ENCODE measurements around the gene COL15A1. TPM values are rescaled to one million over a fixed set of nuclear protein-coding genes. Genes with fewer than 3 reads are reported as not detected.

The COL15A1 gene
- total RNA-seq, 1 experiment from 2014 or later: 0.22 TPM

DNA sequence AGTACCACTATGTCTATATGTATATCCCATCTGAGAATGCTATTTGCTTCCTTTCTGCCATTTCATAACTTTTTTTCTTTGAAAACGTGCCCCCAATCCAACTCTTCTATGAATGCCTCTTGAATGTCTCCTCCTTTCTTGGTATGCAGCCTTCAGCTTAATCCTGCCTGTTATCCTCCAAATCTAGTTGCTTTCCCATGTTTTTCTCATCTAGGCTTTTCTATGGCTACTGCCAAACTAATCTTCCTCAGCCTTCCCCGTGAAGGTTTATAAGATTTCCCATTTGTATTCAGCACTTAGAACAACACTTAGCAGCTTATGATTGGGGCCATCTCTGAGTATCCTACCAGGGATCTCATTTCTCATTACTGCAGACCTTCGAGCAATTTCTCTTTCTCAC, 163.7 kb downstream of the COL15A1 start:
- peaks cover 52% of the 10 kb centered on the region for H3K4me1 Mint-ChIP-seq

DNA sequence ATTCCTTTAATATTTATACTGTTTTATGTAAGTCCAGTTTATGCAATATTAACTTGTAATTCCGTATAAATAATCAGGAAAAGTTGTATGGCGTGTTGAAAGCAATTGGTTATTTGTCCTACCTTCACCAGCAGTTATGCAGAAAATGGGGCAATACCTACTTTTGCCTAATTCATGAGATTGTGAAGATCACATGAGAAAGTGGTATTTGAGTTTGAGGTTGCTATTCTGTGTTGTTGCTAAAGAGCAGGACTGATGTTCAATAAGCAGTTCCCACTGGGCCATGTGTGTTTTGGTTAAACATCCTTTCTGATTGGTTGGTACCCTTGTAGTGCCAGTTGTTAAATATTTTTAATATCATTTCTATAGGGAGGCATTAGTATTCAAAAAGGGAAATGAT, 164.4 kb downstream of the COL15A1 start:
- peaks cover 8% of the 10 kb centered on the region for H3K27me3 Mint-ChIP-seq (ENCODE audit: low read depth)
- no peaks in the 10 kb centered on the region for H3K36me3 Mint-ChIP-seq
- H3K27ac Mint-ChIP-seq: no peak overlapping the region
- no peak for DNase-seq (ENCODE audit: low spot score)
- POLR2A ChIA-PET: no interaction called here
- CTCF ChIA-PET: no interaction called here
- no peak for ATAC-seq
- peaks cover 56% of the 10 kb centered on the region for H3K4me1 Mint-ChIP-seq
- no peaks in the 10 kb centered on the region for H3K9me3 Mint-ChIP-seq
- H3K4me3 Mint-ChIP-seq: no peak overlapping the region
- TF ChIP-seq ZNF219 (CRISPR knock-in tag; IDR thresholded peaks at IDR 0.05; ENCODE audit: borderline replicate concordance) (no peak), JUN (CRISPR knock-in tag; IDR thresholded peaks at IDR 0.05) (no peak), OVOL2 (CRISPR knock-in tag; IDR thresholded peaks at IDR 0.05; ENCODE audit: borderline replicate concordance) (no peak), ZNF396 (CRISPR knock-in tag; IDR thresholded peaks at IDR 0.05; ENCODE audit: borderline replicate concordance) (no peak), RORB (CRISPR knock-in tag; IDR thresholded peaks at IDR 0.05) (no peak), IRF2 (CRISPR knock-in tag; IDR thresholded peaks at IDR 0.05; ENCODE audit: borderline replicate concordance, low read depth) (no peak), SMAD3 (CRISPR knock-in tag; IDR thresholded peaks at IDR 0.05; ENCODE audit: borderline replicate concordance) (no peak), TP53 (CRISPR knock-in tag; IDR thresholded peaks at IDR 0.05) (no peak), ETV6 (CRISPR knock-in tag; IDR thresholded peaks at IDR 0.05) (no peak), KAT7 (CRISPR knock-in tag; IDR thresholded peaks at IDR 0.05; ENCODE audit: borderline replicate concordance) (no peak), PRRX2 (CRISPR knock-in tag; IDR thresholded peaks at IDR 0.05) (no peak)
- TF ChIP-seq, protein P1, sequence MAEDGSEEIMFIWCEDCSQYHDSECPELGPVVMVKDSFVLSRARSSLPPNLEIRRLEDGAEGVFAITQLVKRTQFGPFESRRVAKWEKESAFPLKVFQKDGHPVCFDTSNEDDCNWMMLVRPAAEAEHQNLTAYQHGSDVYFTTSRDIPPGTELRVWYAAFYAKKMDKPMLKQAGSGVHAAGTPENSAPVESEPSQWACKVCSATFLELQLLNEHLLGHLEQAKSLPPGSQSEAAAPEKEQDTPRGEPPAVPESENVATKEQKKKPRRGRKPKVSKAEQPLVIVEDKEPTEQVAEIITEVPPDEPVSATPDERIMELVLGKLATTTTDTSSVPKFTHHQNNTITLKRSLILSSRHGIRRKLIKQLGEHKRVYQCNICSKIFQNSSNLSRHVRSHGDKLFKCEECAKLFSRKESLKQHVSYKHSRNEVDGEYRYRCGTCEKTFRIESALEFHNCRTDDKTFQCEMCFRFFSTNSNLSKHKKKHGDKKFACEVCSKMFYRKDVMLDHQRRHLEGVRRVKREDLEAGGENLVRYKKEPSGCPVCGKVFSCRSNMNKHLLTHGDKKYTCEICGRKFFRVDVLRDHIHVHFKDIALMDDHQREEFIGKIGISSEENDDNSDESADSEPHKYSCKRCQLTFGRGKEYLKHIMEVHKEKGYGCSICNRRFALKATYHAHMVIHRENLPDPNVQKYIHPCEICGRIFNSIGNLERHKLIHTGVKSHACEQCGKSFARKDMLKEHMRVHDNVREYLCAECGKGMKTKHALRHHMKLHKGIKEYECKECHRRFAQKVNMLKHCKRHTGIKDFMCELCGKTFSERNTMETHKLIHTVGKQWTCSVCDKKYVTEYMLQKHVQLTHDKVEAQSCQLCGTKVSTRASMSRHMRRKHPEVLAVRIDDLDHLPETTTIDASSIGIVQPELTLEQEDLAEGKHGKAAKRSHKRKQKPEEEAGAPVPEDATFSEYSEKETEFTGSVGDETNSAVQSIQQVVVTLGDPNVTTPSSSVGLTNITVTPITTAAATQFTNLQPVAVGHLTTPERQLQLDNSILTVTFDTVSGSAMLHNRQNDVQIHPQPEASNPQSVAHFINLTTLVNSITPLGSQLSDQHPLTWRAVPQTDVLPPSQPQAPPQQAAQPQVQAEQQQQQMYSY (CRISPR knock-in tag; IDR thresholded peaks at IDR 0.05): no peak
- TF ChIP-seq, protein P2, sequence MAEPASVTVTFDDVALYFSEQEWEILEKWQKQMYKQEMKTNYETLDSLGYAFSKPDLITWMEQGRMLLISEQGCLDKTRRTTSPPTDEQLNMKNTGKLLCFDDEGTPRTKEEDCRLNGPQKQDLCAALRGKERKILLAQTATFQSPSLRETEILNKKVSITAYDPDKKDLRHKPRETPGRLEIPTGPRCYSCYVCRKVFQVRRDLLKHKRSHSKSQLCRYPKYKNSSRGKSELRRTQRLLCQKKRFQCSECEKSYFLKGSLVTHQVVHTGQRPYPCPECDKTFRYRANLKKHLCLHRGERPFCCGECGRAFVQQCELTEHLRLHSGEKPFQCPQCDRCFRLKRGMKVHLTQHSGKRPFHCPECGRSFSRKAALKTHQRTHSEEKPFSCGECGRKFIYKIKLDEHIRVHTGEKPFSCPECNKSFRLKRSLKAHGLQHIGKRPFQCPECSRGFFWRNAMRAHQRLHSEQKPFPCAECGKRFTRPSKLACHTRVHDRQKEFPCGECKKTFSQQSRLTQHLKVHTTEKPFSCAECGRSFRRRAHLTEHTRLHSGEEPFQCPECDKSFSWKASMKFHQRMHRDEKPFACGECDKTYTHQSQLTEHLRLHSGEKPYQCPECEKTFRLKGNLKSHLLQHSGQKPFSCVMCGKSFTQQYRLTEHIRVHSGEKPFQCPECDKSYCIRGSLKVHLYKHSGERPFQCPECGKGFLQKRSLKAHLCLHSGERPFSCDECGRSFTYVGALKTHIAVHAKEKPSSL (CRISPR knock-in tag; conservative IDR thresholded peaks at IDR 0.05): no peak
- TF ChIP-seq, protein P3, sequence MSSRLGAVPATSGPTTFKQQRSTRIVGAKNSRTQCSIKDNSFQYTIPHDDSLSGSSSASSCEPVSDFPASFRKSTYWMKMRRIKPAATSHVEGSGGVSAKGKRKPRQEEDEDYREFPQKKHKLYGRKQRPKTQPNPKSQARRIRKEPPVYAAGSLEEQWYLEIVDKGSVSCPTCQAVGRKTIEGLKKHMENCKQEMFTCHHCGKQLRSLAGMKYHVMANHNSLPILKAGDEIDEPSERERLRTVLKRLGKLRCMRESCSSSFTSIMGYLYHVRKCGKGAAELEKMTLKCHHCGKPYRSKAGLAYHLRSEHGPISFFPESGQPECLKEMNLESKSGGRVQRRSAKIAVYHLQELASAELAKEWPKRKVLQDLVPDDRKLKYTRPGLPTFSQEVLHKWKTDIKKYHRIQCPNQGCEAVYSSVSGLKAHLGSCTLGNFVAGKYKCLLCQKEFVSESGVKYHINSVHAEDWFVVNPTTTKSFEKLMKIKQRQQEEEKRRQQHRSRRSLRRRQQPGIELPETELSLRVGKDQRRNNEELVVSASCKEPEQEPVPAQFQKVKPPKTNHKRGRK (CRISPR knock-in tag; IDR thresholded peaks at IDR 0.05; ENCODE audit: borderline replicate concordance): no peak

More for the DNA sequence above, 163.7 kb downstream of the COL15A1 start:
- Mint-ChIP-seq H3K9me3 (no peaks in the 10 kb centered on the region), H3K27me3 (ENCODE audit: low read depth) (peaks cover 15% of the 10 kb centered on the region), H3K4me3 (peak overlapping the region; percentile 3), H3K27ac (no peak overlapping the region), H3K36me3 (no peaks in the 10 kb centered on the region)
- TF ChIP-seq GABPB1 (CRISPR knock-in tag; IDR thresholded peaks at IDR 0.05) (no peak), SMAD3 (CRISPR knock-in tag; IDR thresholded peaks at IDR 0.05; ENCODE audit: borderline replicate concordance) (no peak), NR1H2 (CRISPR knock-in tag; IDR thresholded peaks at IDR 0.05) (no peak), NR2C2 (CRISPR knock-in tag; IDR thresholded peaks at IDR 0.05) (no peak), MXD4 (CRISPR knock-in tag; IDR thresholded peaks at IDR 0.05; ENCODE audit: borderline replicate concordance) (no peak)
- TF ChIP-seq, protein P4, sequence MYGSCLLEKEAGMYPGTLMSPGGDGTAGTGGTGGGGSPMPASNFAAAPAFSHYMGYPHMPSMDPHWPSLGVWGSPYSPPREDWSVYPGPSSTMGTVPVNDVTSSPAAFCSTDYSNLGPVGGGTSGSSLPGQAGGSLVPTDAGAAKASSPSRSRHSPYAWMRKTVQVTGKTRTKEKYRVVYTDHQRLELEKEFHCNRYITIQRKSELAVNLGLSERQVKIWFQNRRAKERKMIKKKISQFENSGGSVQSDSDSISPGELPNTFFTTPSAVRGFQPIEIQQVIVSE (CRISPR knock-in tag; IDR thresholded peaks at IDR 0.05; ENCODE audit: borderline replicate concordance): no peak
- TF ChIP-seq, protein P5, sequence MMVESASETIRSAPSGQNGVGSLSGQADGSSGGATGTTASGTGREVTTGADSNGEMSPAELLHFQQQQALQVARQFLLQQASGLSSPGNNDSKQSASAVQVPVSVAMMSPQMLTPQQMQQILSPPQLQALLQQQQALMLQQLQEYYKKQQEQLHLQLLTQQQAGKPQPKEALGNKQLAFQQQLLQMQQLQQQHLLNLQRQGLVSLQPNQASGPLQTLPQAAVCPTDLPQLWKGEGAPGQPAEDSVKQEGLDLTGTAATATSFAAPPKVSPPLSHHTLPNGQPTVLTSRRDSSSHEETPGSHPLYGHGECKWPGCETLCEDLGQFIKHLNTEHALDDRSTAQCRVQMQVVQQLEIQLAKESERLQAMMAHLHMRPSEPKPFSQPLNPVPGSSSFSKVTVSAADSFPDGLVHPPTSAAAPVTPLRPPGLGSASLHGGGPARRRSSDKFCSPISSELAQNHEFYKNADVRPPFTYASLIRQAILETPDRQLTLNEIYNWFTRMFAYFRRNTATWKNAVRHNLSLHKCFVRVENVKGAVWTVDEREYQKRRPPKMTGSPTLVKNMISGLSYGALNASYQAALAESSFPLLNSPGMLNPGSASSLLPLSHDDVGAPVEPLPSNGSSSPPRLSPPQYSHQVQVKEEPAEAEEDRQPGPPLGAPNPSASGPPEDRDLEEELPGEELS (CRISPR knock-in tag; IDR thresholded peaks at IDR 0.05): no peak
- TF ChIP-seq, protein P6, sequence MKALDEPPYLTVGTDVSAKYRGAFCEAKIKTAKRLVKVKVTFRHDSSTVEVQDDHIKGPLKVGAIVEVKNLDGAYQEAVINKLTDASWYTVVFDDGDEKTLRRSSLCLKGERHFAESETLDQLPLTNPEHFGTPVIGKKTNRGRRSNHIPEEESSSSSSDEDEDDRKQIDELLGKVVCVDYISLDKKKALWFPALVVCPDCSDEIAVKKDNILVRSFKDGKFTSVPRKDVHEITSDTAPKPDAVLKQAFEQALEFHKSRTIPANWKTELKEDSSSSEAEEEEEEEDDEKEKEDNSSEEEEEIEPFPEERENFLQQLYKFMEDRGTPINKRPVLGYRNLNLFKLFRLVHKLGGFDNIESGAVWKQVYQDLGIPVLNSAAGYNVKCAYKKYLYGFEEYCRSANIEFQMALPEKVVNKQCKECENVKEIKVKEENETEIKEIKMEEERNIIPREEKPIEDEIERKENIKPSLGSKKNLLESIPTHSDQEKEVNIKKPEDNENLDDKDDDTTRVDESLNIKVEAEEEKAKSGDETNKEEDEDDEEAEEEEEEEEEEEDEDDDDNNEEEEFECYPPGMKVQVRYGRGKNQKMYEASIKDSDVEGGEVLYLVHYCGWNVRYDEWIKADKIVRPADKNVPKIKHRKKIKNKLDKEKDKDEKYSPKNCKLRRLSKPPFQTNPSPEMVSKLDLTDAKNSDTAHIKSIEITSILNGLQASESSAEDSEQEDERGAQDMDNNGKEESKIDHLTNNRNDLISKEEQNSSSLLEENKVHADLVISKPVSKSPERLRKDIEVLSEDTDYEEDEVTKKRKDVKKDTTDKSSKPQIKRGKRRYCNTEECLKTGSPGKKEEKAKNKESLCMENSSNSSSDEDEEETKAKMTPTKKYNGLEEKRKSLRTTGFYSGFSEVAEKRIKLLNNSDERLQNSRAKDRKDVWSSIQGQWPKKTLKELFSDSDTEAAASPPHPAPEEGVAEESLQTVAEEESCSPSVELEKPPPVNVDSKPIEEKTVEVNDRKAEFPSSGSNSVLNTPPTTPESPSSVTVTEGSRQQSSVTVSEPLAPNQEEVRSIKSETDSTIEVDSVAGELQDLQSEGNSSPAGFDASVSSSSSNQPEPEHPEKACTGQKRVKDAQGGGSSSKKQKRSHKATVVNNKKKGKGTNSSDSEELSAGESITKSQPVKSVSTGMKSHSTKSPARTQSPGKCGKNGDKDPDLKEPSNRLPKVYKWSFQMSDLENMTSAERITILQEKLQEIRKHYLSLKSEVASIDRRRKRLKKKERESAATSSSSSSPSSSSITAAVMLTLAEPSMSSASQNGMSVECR (CRISPR knock-in tag; IDR thresholded peaks at IDR 0.05; ENCODE audit: borderline replicate concordance): no peak
- DNase-seq (ENCODE audit: low spot score) (no peak), ATAC-seq (no peak)
- CTCF ChIA-PET: no interaction called here
- POLR2A ChIA-PET: no interaction called here

Measured in WTC11 (cell line).